GM21528 (cell line): ENCODE measurements around the gene IQGAP2.
A peak's percentile ranks its signal among the peaks of the same experiment; 100 is the strongest.
"Not testable (repeated sequence)": the region's sequence is repeated elsewhere in the genome, so short reads cannot be mapped to it uniquely, and the experiment has no call there.

ENCODE experiments used
- ATAC-seq: cut with Tn5 transposase; IDR thresholded peaks from one replicate; pipeline ENCODE4 v1.9.1; 2021; ENCODE audit warnings: mild to moderate bottlenecking, moderate library complexity; ENCODE audit not compliant: unreplicated experiment, low FRiP score

The IQGAP2 gene

GRCh38 chr5:76402886-76403765 is at the start of gene IQGAP2:
IQGAP2 (plus strand) TSS chr5:76403285; CDS start chr5:76403546, 261 bp downstream.
- ATAC-seq: peak; percentile 57

- ATAC-seq: no peak
Observed at GRCh38 chr5:76356887-76357286, 46.2 kb upstream of the IQGAP2 start.

- no peak for ATAC-seq
Observed at GRCh38 chr5:76363352-76364225, 39.5 kb upstream of the IQGAP2 start.

GRCh38 chr5:76364226-76364589 is 38.9 kb upstream of the IQGAP2 start:
- no peak for ATAC-seq

- no peak for ATAC-seq
Observed at GRCh38 chr5:76365561-76365960, 37.5 kb upstream of the IQGAP2 start.

GRCh38 chr5:76366596-76366995 is 36.5 kb upstream of the IQGAP2 start:
- ATAC-seq: no peak

- no peak for ATAC-seq
Observed at GRCh38 chr5:76367623-76368371, 35.3 kb upstream of the IQGAP2 start.

GRCh38 chr5:76368941-76369340 is 34.1 kb upstream of the IQGAP2 start:
- ATAC-seq: no peak

GRCh38 chr5:76369668-76370067 is 33.4 kb upstream of the IQGAP2 start:
- not testable (repeated sequence) for ATAC-seq

- ATAC-seq: no peak
Observed at GRCh38 chr5:76371960-76372322, 31.1 kb upstream of the IQGAP2 start.

GRCh38 chr5:76372323-76373054 is 30.6 kb upstream of the IQGAP2 start:
- no peak for ATAC-seq

- no peak for ATAC-seq
Observed at GRCh38 chr5:76376148-76376865, 26.8 kb upstream of the IQGAP2 start.

- no peak for ATAC-seq
Observed at GRCh38 chr5:76376866-76377230, 26.2 kb upstream of the IQGAP2 start.

GRCh38 chr5:76378355-76378754 is 24.7 kb upstream of the IQGAP2 start:
- ATAC-seq: no peak

- no peak for ATAC-seq
Observed at GRCh38 chr5:76379316-76379715, 23.8 kb upstream of the IQGAP2 start.

GRCh38 chr5:76379855-76380254 is 23.2 kb upstream of the IQGAP2 start:
- no peak for ATAC-seq

GRCh38 chr5:76380346-76381066 is 22.6 kb upstream of the IQGAP2 start:
- ATAC-seq: no peak

- ATAC-seq: no peak
Observed at GRCh38 chr5:76383126-76383832, 19.8 kb upstream of the IQGAP2 start.
